Right cardiac atrium (tissue), 5 donors: ENCODE results near the gene LTBP4. TPM values are rescaled to one million over a fixed set of nuclear protein-coding genes. Genes with fewer than 3 reads are reported as not detected.
A peak's percentile ranks its signal among the peaks of the same experiment; 100 is the strongest.

Experiments used
- ATAC-seq, 2 donors: fragments of 200-7000 bp; cut with Tn5 transposase; one replicate each; pipeline versions ENCODE4 v1.8.0 to v1.9.1; 2020; ENCODE audit warnings: moderate library complexity in 2 of 2, mild to moderate bottlenecking in 1 of 2
- DNase-seq, 3 donors: peaks; one replicate each; pipeline ENCODE4 v3.0.0-alpha.2; 2020
- H3K27ac ChIP-seq: one replicate; pipeline ENCODE4 v1.5.1; 2013; ENCODE audit warnings: mild to moderate bottlenecking, low read length, control low read depth, moderate library complexity
- H3K27me3 ChIP-seq: one replicate; pipeline ENCODE4 v1.6.1; 2013; ENCODE audit not compliant: control insufficient read depth, insufficient read depth
- H3K4me1 ChIP-seq: one replicate; pipeline ENCODE4 v1.6.1; 2013; ENCODE audit warnings: low read length; ENCODE audit not compliant: control insufficient read depth, insufficient read depth
- H3K4me3 ChIP-seq: one replicate; pipeline ENCODE4 v1.5.1; 2013; ENCODE audit warnings: low read length, control low read depth
- H3K9me3 ChIP-seq: one replicate; pipeline ENCODE4 v1.6.1; 2013; ENCODE audit warnings: low read length; ENCODE audit not compliant: control insufficient read depth
- WGBS: extraction: QIAGEN DNeasy Blood & Tissue Kit; methylation state at CpG from one replicate; pipeline ENCODE4 v1.1.7; 2013; 5-methylcytosine and 5-hydroxymethylcytosine counted together
- intact Hi-C, 4 donors: fragments of 100-400 bp; cut with DNase I; formaldehyde crosslinking; loops; one replicate each; pipeline versions ENCODE4 v1.11.0 to v1.14.0; 2022 to 2023
- polyA plus RNA-seq: library from polyadenylated mRNA; stranded (reverse); fragments of 200-250 nt; gene quantifications from one replicate; pipeline ENCODE4 v1.2.3, GENCODE V29; 2013
- total RNA-seq, 4 donors: library from RNA; stranded (reverse); fragmentation: NEBNext Ultra II Directional; extraction: Animal tissue kit (Norgen Biotek cat#: 25700); gene quantifications; one replicate each; pipeline ENCODE4 v1.2.1, GENCODE V29; 2021
- donor health status: healthy with polysubstance abuse.
- donor health status: DM: no; HTN: yes; CAD: no.
- donor health status: DM: no; HTN: no; CAD: no.
- donor health status: DM: no; HTN: yes; CAD: no; lungs with severe emphysema.
- donor health status: DM: yes; HTN: yes; CAD: no.

The LTBP4 gene
- total and polyA plus RNA-seq, 5 donors = 216 to 473 (median 315) TPM

DNA sequence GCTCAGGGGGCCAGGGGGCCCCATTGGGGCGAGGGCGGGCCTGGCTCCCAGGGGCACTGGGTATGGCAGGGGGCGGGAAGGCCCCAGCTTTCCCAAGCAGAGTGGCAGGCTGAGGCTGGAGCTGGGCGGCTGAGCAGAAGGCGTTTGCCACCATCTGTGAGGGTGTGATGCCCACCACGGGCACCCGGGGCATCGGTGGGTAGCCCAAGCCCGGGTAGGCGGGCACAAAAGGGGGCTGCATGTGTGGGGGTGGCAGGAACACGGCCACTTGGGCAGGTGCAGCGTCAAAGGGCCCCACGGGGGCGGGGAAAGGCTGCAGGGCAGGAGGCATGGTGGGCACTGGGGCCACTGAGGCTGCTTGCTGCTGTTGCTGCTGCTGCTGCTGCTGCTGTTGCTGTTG lies 66.4 kb downstream of the LTBP4 start:
- H3K9me3 ChIP-seq = no peaks in the 10 kb centered on the region
- ATAC-seq (no peak), DNase-seq (peak in 1 of 3 donors; percentile 58)
- intact Hi-C loops = loop anchor here in 1 of 4 donors (10.0 kb wide), 1 partner anchor 47 kb away; the partner anchor contains the start of genes COQ8B and ITPKC
- peaks cover 3% of the 10 kb centered on the region for H3K4me1 ChIP-seq
- H3K27ac ChIP-seq = no peak overlapping the region
- H3K4me3 ChIP-seq = no peak overlapping the region
- 95% methylated on average over 14 of the region's 14 CpGs for WGBS
- H3K27me3 ChIP-seq = no peaks in the 10 kb centered on the region

DNA sequence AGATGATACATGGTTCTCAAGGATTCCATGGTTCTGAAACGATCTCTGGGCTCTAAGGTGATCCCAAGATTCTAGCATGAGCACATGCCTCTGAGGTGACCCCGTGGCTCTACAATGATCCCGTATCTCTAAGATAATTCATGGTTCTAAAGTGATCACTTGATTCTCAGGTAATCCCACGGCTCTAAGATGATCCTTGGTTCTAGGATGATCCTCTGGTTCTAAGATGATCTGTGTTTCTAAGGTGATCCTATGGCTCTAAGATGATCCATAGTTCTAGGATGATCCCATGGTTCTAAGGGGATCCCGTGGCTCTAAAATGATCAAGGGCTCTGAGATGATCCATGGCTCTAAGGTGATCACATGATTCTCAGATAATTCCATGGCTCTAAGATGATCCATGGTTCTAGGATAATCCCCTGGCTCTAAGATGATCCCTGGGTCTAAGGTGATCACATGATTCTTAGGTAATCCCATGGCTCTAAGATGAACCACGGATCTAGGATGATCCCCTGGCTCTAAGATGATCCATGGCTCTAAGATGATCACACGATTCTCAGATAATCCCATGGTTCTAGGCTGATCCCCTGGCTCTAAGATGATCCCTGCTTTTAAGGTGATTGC lies 67.9 kb downstream of the LTBP4 start:
- Histone ChIP-seq H3K4me1 (no peaks in the 10 kb centered on the region), H3K4me3 (no peak overlapping the region), H3K9me3 (no peaks in the 10 kb centered on the region), H3K27me3 (no peaks in the 10 kb centered on the region), H3K27ac (no peak overlapping the region)
- 96% methylated on average over 7 of the region's 7 CpGs for WGBS
- DNase-seq (no peak), ATAC-seq (no peak)
- intact Hi-C loops = loop anchor here in 1 of 4 donors (10.0 kb wide), 1 partner anchor 46 kb away; the partner anchor contains the start of genes COQ8B and ITPKC

DNA sequence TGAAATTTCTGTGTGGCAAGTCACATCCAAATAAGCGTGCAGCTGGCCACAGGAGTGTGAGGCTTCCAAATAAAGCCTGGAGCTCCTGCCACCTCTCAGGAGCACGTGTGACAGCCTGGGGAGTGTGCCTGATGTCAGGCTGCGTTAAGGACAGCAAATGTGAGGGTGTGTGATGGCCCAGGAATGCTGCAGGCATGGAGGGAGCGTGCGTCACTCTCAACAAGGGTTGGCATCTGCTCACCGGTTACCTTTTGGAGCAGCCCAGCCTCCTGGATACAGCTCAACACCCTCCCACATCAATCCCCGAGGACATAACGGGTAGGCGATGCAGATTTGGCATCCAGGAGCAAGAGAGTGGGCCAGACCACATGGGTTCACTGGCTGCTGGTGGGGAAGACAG lies 70.2 kb downstream of the LTBP4 start:
- H3K4me1 ChIP-seq = no peaks in the 10 kb centered on the region
- no peak overlapping the region for H3K4me3 ChIP-seq
- ATAC-seq (peak; percentile 45 to 84), DNase-seq (peak in 2 of 3 donors; percentile 53 to 59)
- 55% methylated on average over 9 of the region's 9 CpGs for WGBS
- intact Hi-C loops = no loop called here
- no peaks in the 10 kb centered on the region for H3K9me3 ChIP-seq
- H3K27ac ChIP-seq = peak overlapping the region; percentile 2
- no peaks in the 10 kb centered on the region for H3K27me3 ChIP-seq

DNA sequence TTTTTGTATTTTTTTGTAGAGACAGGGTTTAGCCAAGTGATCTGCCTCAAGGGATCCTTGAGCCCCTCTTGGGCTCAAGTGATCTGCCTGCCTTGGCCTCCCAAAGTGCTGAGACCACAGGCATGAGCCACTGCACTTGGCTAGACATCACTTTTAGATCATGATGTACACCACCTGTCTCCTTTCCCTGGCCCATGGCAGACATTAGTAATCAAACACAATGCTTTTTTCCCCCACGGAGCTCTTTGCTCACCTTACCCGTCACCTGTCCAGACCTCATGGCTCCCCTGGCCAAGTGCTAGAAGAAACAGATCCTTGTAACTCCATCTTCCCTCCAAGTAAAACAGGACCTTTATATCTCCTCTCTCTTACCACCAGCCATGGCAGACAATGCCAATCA lies 70.9 kb downstream of the LTBP4 start:
- no peak for DNase-seq
- no peaks in the 10 kb centered on the region for H3K9me3 ChIP-seq
- no peak overlapping the region for H3K4me3 ChIP-seq
- no peak for ATAC-seq
- 94% methylated on average over 2 of the region's 2 CpGs for WGBS
- intact Hi-C loops = no loop called here
- no peaks in the 10 kb centered on the region for H3K4me1 ChIP-seq
- H3K27ac ChIP-seq = no peak overlapping the region
- no peaks in the 10 kb centered on the region for H3K27me3 ChIP-seq

DNA sequence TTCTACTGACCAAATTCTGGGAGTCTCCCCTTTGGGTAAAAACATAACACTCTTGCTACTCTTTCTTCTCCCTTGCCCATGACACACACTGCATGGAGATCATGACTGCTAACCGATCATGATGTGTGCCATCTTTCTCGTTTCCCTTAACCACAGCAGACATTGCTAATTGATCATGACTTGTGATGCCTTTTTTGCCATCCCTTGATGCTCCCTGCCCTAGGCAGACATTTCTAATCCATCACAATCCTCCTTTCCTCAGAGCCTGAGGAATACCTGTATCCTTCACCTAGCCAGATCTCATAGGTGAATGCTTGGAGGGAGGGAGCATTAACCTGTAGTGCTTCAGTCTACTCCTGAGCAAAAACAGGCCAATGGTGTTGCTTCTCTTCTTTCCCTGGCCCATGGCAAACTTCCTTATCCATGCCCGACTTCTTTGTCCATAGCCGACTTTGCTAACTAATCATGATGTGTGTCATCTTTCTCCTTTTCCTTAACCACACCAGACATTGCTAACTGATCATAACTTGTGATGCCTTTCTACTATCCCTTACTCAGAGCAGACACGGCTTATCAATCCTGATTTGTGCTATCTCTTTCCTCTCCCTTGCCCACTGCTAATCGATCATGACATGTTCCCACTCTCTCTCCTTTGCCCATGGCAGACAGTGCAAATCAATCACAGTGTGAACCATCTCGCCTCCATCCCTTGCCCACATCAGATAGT lies 71.6 kb downstream of the LTBP4 start:
- Histone ChIP-seq H3K27me3 (no peaks in the 10 kb centered on the region), H3K4me1 (no peaks in the 10 kb centered on the region), H3K4me3 (no peak overlapping the region), H3K27ac (no peak overlapping the region), H3K9me3 (no peaks in the 10 kb centered on the region)
- 93% methylated on average over 7 of the region's 7 CpGs for WGBS
- no peak for DNase-seq
- ATAC-seq = no peak
- intact Hi-C loops = no loop called here

DNA sequence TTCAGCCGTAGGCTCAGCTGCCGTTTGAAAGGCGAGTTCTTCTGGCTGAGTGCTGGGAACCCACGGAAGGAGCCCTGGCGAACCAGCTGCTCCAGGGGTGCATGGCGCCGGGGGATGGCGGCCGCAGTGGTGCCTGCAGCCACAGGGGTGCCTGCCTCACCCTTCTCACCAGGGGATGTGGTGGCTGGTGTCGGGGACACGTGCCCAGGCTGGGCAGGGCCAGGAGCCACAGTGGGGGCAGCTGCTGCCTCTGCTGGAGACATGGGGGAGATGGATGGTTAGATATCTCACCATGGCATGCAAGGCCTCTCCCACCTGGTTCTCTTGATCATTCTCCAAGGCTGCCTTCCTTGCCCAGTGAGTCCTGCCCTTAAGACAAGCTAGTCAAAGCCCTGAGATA lies 72.2 kb downstream of the LTBP4 start:
- intact Hi-C loops = no loop called here
- no peaks in the 10 kb centered on the region for H3K27me3 ChIP-seq
- 96% methylated on average over 11 of the region's 11 CpGs for WGBS
- no peak overlapping the region for H3K4me3 ChIP-seq
- H3K4me1 ChIP-seq = no peaks in the 10 kb centered on the region
- no peak overlapping the region for H3K27ac ChIP-seq
- H3K9me3 ChIP-seq = no peaks in the 10 kb centered on the region
- DNase-seq = no peak
- no peak for ATAC-seq

DNA sequence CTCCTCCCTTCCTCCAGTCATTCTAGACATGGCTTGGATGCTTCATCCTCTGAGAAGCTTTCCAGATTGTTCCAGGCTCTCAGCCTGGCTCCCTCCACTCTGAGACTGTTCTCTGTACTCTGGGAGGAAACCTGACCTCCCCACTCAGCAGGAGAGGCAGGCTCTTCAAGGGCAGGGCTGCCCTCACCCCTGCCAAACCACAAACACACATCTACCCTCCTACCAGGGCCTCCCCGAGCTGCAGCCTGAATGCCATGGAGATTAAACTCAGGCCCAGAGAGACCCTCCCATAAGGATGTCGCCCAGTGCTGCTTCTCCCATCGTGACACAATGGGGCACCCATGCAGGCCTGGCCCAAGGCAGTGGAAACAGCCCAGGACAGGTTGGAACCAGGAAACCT lies 73.1 kb downstream of the LTBP4 start:
- WGBS = 81% methylated on average over 3 of the region's 3 CpGs
- ATAC-seq = peak in 1 of 2 donors; percentile 6
- intact Hi-C loops = no loop called here

DNA sequence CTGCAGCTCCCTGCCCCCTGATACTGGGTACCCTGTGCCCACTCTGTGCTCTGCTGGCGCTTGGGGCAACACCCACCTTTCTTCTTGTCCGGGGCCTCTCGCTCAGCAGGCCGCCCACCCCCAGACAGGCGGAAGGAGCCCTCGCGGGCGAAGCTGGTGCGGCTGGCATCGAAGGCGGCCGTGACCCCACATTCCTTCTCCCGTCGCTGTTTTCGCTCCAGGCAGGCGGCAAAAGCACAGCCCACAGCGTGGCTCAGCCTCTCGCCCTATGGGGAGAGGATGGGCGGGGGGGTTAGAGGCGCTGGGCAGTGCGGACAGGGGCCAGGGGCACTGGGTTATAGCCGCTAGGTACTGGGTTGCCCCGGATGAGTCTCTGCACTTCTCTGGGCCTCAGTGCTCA lies 76.0 kb downstream of the LTBP4 start:
- Histone ChIP-seq H3K4me3 (no peak overlapping the region), H3K4me1 (no peaks in the 10 kb centered on the region), H3K27ac (no peak overlapping the region), H3K9me3 (no peaks in the 10 kb centered on the region), H3K27me3 (no peaks in the 10 kb centered on the region)
- ATAC-seq (no peak), DNase-seq (no peak)
- intact Hi-C loops = no loop called here
- WGBS = 94% methylated on average over 23 of the region's 23 CpGs

More for the DNA sequence above, 73.1 kb downstream of the LTBP4 start:
- no peaks in the 10 kb centered on the region for H3K4me1 ChIP-seq
- H3K4me3 ChIP-seq = no peak overlapping the region
- no peak for DNase-seq
- no peaks in the 10 kb centered on the region for H3K9me3 ChIP-seq
- no peak overlapping the region for H3K27ac ChIP-seq
- H3K27me3 ChIP-seq = no peaks in the 10 kb centered on the region

Other genes starting within 250 kb of the LTBP4 start
- gene HIPK4, start 211.2 kb upstream of the LTBP4 start, total RNA-seq = under 1 TPM in 1 of 4 donors, not detected in 3; 0.11 TPM
- 0.05 TPM for gene HIPK4, start 211.2 kb upstream of the LTBP4 start, polyA plus RNA-seq
- gene PRX, start 188.0 kb upstream of the LTBP4 start, total RNA-seq = 1 to 10 TPM; 3.2 to 7.1 (median 4.8) TPM
- 5.7 TPM for gene PRX, start 188.0 kb upstream of the LTBP4 start, polyA plus RNA-seq
- gene SERTAD1, start 175.4 kb upstream of the LTBP4 start, total RNA-seq = 10 to 100 TPM in 2 of 4 donors, 1 to 10 TPM in 2; 8.9 to 14.4 (median 9.7) TPM
- gene SERTAD1, start 175.4 kb upstream of the LTBP4 start, polyA plus RNA-seq = 18.4 TPM
- 10 to 100 TPM; 31.5 to 48.2 (median 36.9) TPM for gene SERTAD3, start 157.0 kb upstream of the LTBP4 start, total RNA-seq
- gene SERTAD3, start 157.0 kb upstream of the LTBP4 start, polyA plus RNA-seq = 36.2 TPM
- gene BLVRB, start 135.6 kb upstream of the LTBP4 start, total RNA-seq = 100 to 1,000 TPM in 1 of 4 donors, 10 to 100 TPM in 3; 72.0 to 102 (median 86.2) TPM
- gene BLVRB, start 135.6 kb upstream of the LTBP4 start, polyA plus RNA-seq = 109 TPM
- 1 to 10 TPM; 3.2 to 6.4 (median 5.5) TPM for gene SPTBN4, start 134.4 kb upstream of the LTBP4 start, total RNA-seq
- 4.3 TPM for gene SPTBN4, start 134.4 kb upstream of the LTBP4 start, polyA plus RNA-seq
- 10 to 100 TPM; 19.7 to 23.0 (median 20.4) TPM for gene SHKBP1, start 24.5 kb upstream of the LTBP4 start, total RNA-seq
- gene SHKBP1, start 24.5 kb upstream of the LTBP4 start, polyA plus RNA-seq = 22.8 TPM
- gene NUMBL, start 89.3 kb downstream of the LTBP4 start, total RNA-seq = 10 to 100 TPM; 18.6 to 22.9 (median 20.4) TPM
- gene NUMBL, start 89.3 kb downstream of the LTBP4 start, polyA plus RNA-seq = 12.4 TPM
- gene COQ8B, start 115.5 kb downstream of the LTBP4 start, total RNA-seq = 10 to 100 TPM; 22.8 to 34.0 (median 29.0) TPM
- 23.8 TPM for gene COQ8B, start 115.5 kb downstream of the LTBP4 start, polyA plus RNA-seq
- 10 to 100 TPM in 2 of 4 donors, 1 to 10 TPM in 2; 7.6 to 15.8 (median 10.8) TPM for gene ITPKC, start 115.7 kb downstream of the LTBP4 start, total RNA-seq
- 13.4 TPM for gene ITPKC, start 115.7 kb downstream of the LTBP4 start, polyA plus RNA-seq
- gene ACTMAP, start 149.1 kb downstream of the LTBP4 start, total RNA-seq = 1 to 10 TPM; 4.5 to 6.1 (median 5.1) TPM
- gene ACTMAP, start 149.1 kb downstream of the LTBP4 start, polyA plus RNA-seq = 5.1 TPM
- 10 to 100 TPM; 32.3 to 44.9 (median 39.5) TPM for gene SNRPA, start 149.8 kb downstream of the LTBP4 start, total RNA-seq
- gene SNRPA, start 149.8 kb downstream of the LTBP4 start, polyA plus RNA-seq = 27.0 TPM
- 1 to 10 TPM in 3 of 4 donors, under 1 TPM in 1; 0.71 to 3.1 (median 1.5) TPM for gene MIA, start 174.2 kb downstream of the LTBP4 start, total RNA-seq
- gene MIA, start 174.2 kb downstream of the LTBP4 start, polyA plus RNA-seq = 3.7 TPM
- gene RAB4B, start 176.9 kb downstream of the LTBP4 start, total RNA-seq = 10 to 100 TPM; 14.4 to 17.0 (median 15.2) TPM
- 25.3 TPM for gene RAB4B, start 176.9 kb downstream of the LTBP4 start, polyA plus RNA-seq
- 10 to 100 TPM; 55.9 to 75.2 (median 58.1) TPM for gene EGLN2, start 197.8 kb downstream of the LTBP4 start, total RNA-seq
- 52.3 TPM for gene EGLN2, start 197.8 kb downstream of the LTBP4 start, polyA plus RNA-seq
- gene CYP2A6, start 249.1 kb downstream of the LTBP4 start, total RNA-seq = not detected
- gene CYP2A6, start 249.1 kb downstream of the LTBP4 start, polyA plus RNA-seq = not detected